HCEC 1CT (cell line): ENCODE measurements around the gene TUBB2A.
"Not testable (repeated sequence)": the region's sequence is repeated elsewhere in the genome, so short reads cannot be mapped to it uniquely, and the experiment has no call there.

ENCODE experiments used
- DNase-seq: peaks from one replicate; pipeline ENCODE4 v3.0.0-alpha.2; 2017

The TUBB2A gene

GRCh38 chr6:3151691-3152090, 5.7 kb downstream of the TUBB2A start:
- no peak for DNase-seq

- DNase-seq, result no peak
Measured at GRCh38 chr6:3147914-3148757, 9.2 kb downstream of the TUBB2A start.

GRCh38 chr6:3144571-3144970, 12.8 kb downstream of the TUBB2A start:
- no peak for DNase-seq

GRCh38 chr6:3143158-3143557, 14.2 kb downstream of the TUBB2A start:
- no peak for DNase-seq

GRCh38 chr6:3142536-3142935, 14.8 kb downstream of the TUBB2A start:
- no peak for DNase-seq

- no peak for DNase-seq
Measured at GRCh38 chr6:3140201-3140600, 17.1 kb downstream of the TUBB2A start.

- peak; percentile 82 for DNase-seq
Measured at GRCh38 chr6:3139090-3139903, 18.0 kb downstream of the TUBB2A start.

GRCh38 chr6:3138341-3138740, 19.0 kb downstream of the TUBB2A start:
- DNase-seq, result peak; percentile 63

GRCh38 chr6:3137873-3138272, 19.5 kb downstream of the TUBB2A start:
- not testable (repeated sequence) for DNase-seq

GRCh38 chr6:3137057-3137777, 20.1 kb downstream of the TUBB2A start:
- DNase-seq, result no peak

GRCh38 chr6:3136292-3137011, 20.9 kb downstream of the TUBB2A start:
- no peak for DNase-seq

GRCh38 chr6:3135668-3136291, 21.6 kb downstream of the TUBB2A start:
- DNase-seq, result no peak

- DNase-seq, result no peak
Measured at GRCh38 chr6:3133515-3133914, 23.8 kb downstream of the TUBB2A start.

GRCh38 chr6:3131695-3132094, 25.6 kb downstream of the TUBB2A start:
- DNase-seq, result no peak

- no peak for DNase-seq
Measured at GRCh38 chr6:3128356-3129108, 28.8 kb downstream of the TUBB2A start.

- DNase-seq, result no peak
Measured at GRCh38 chr6:3125815-3126214, 31.5 kb downstream of the TUBB2A start.

- DNase-seq, result no peak
Measured at GRCh38 chr6:3124667-3125066, 32.7 kb downstream of the TUBB2A start.

GRCh38 chr6:3122823-3123182, 34.5 kb downstream of the TUBB2A start:
- DNase-seq, result no peak

GRCh38 chr6:3120765-3121089, 36.6 kb downstream of the TUBB2A start:
- no peak for DNase-seq

- peak; percentile 10 for DNase-seq
Measured at GRCh38 chr6:3119040-3119723, 38.2 kb downstream of the TUBB2A start.
